H9 (cell line): ENCODE measurements around the gene ZFAND5. TPM values are rescaled to one million over a fixed set of nuclear protein-coding genes. Genes with fewer than 3 reads are reported as not detected.

Source experiments
- DNase-seq: peaks from one replicate; pipeline ENCODE4 v3.0.0-alpha.2; 2017
- H2AFZ ChIP-seq: one replicate; pipeline ENCODE4 v1.6.1; 2013; ENCODE audit warnings: mild to moderate bottlenecking, low read length, control low read depth, moderate library complexity
- H2AK5ac ChIP-seq: 2 replicates; pipeline ENCODE4 v1.6.1; 2013; ENCODE audit warnings: low read length, control low read depth, mixed read lengths; ENCODE audit not compliant: insufficient read length
- H2BK120ac ChIP-seq: one replicate; pipeline ENCODE4 v1.6.1; 2013; ENCODE audit warnings: low read depth, mild to moderate bottlenecking, low read length, control low read depth, inconsistent platforms; ENCODE audit not compliant: poor library complexity, severe bottlenecking
- H2BK12ac ChIP-seq: 2 replicates; pipeline ENCODE4 v1.6.1; 2013; ENCODE audit warnings: low read length, control low read depth, mixed read lengths, low read depth; ENCODE audit not compliant: insufficient read length
- H2BK15ac ChIP-seq: 2 replicates; pipeline ENCODE4 v1.6.1; 2013; ENCODE audit warnings: low read depth, low read length, control low read depth
- H2BK20ac ChIP-seq: one replicate; pipeline ENCODE4 v1.6.1; 2013; ENCODE audit warnings: low read depth, mild to moderate bottlenecking, low read length, control low read depth, inconsistent platforms; ENCODE audit not compliant: poor library complexity, severe bottlenecking
- H2BK5ac ChIP-seq: 2 replicates; pipeline ENCODE4 v1.6.1; 2013; ENCODE audit warnings: low read length, control low read depth, mixed read lengths; ENCODE audit not compliant: insufficient read length
- H3K14ac ChIP-seq: 2 replicates; pipeline ENCODE4 v1.6.1; 2013; ENCODE audit warnings: low read length, control low read depth; ENCODE audit not compliant: insufficient read depth
- H3K18ac ChIP-seq: 2 replicates; pipeline ENCODE4 v1.6.1; 2013; ENCODE audit warnings: low read depth, mild to moderate bottlenecking, mixed read lengths, low read length, control low read depth; ENCODE audit not compliant: insufficient read length
- H3K23ac ChIP-seq: 2 replicates; pipeline ENCODE4 v1.6.1; 2013; ENCODE audit warnings: low read length, control low read depth, mixed read lengths, low read depth; ENCODE audit not compliant: insufficient read length
- H3K23me2 ChIP-seq: 2 replicates; pipeline ENCODE4 v1.6.1; 2013; ENCODE audit warnings: low read depth, mild to moderate bottlenecking, mixed read lengths, low read length, control low read depth; ENCODE audit not compliant: insufficient read length, poor library complexity, severe bottlenecking
- H3K27ac ChIP-seq: 2 replicates; pipeline ENCODE4 v1.5.1; 2013; ENCODE audit warnings: low read length, control low read depth, mixed read lengths, low read depth; ENCODE audit not compliant: insufficient read length
- H3K27me3 ChIP-seq: 2 replicates; pipeline ENCODE4 v1.6.1; 2013; ENCODE audit warnings: low read length, control low read depth, inconsistent platforms; ENCODE audit not compliant: insufficient read depth
- H3K4ac ChIP-seq: 2 replicates; pipeline ENCODE4 v1.6.1; 2013; ENCODE audit warnings: low read depth, mild to moderate bottlenecking, control low read depth, inconsistent platforms, low read length, moderate library complexity
- H3K4me1 ChIP-seq: 2 replicates; pipeline ENCODE4 v1.6.1; 2013; ENCODE audit warnings: low read length, control low read depth, inconsistent platforms; ENCODE audit not compliant: insufficient read depth
- H3K4me2 ChIP-seq: 2 replicates; pipeline ENCODE4 v1.6.1; 2013; ENCODE audit warnings: low read length, control low read depth, mixed read lengths; ENCODE audit not compliant: insufficient read length, insufficient read depth
- H3K56ac ChIP-seq: 2 replicates; pipeline ENCODE4 v1.6.1; 2013; ENCODE audit warnings: low read depth, mild to moderate bottlenecking, mixed read lengths, low read length, control low read depth; ENCODE audit not compliant: insufficient read length
- H3K79me1 ChIP-seq: 2 replicates; pipeline ENCODE4 v1.6.1; 2013; ENCODE audit warnings: low read depth, mild to moderate bottlenecking, moderate library complexity, low read length, control low read depth, inconsistent platforms; ENCODE audit not compliant: insufficient read depth, poor library complexity, severe bottlenecking
- H3K79me2 ChIP-seq: 2 replicates; pipeline ENCODE4 v1.6.1; 2013; ENCODE audit warnings: low read length, control low read depth, inconsistent platforms; ENCODE audit not compliant: insufficient read depth
- H3K9ac ChIP-seq: 2 replicates; pipeline ENCODE4 v1.6.1; 2013; ENCODE audit warnings: low read length, control low read depth, mixed read lengths; ENCODE audit not compliant: insufficient read length; ENCODE audit errors: extremely low read depth
- H3K9me3 ChIP-seq: one replicate; pipeline ENCODE4 v1.6.1; 2013; ENCODE audit warnings: low read depth, low read length, inconsistent platforms; ENCODE audit not compliant: control insufficient read depth
- H3T11ph ChIP-seq: one replicate; pipeline ENCODE4 v1.6.1; 2013; ENCODE audit warnings: mild to moderate bottlenecking, low read length, control low read depth, inconsistent platforms
- H4K20me1 ChIP-seq: one replicate; pipeline ENCODE4 v1.6.1; 2013; ENCODE audit not compliant: control insufficient read depth, insufficient read length, insufficient read depth
- H4K5ac ChIP-seq: 2 replicates; pipeline ENCODE4 v1.6.1; 2013; ENCODE audit warnings: low read depth, mild to moderate bottlenecking, mixed read lengths, low read length, control low read depth; ENCODE audit not compliant: insufficient read length
- H4K8ac ChIP-seq: replicated peaks from 2 replicates; pipeline ENCODE4 v1.6.1; 2013; ENCODE audit warnings: low read length, control low read depth, mixed read lengths, low read depth; ENCODE audit not compliant: insufficient read length
- H4K91ac ChIP-seq: 2 replicates; pipeline ENCODE4 v1.6.1; 2013; ENCODE audit warnings: low read depth, mild to moderate bottlenecking, moderate library complexity, mixed read lengths, low read length, control low read depth; ENCODE audit not compliant: insufficient read length
- H3K27ac Mint-ChIP-seq, 3 experiments: 2 replicates in 2 of 3; 3 replicates in 1 of 3; pipeline ENCODE4 v1.8.0; 2020 to 2021; ENCODE audit warnings: mixed read lengths in 3 of 3, mild to moderate bottlenecking in 1 of 3, moderate library complexity in 1 of 3
- H3K27me3 Mint-ChIP-seq: 2 replicates; pipeline ENCODE4 v1.8.0; 2021; ENCODE audit warnings: low read depth, mild to moderate bottlenecking, moderate library complexity, mixed read lengths
- H3K36me3 Mint-ChIP-seq, 3 experiments: 2 replicates in 2 of 3; 3 replicates in 1 of 3; pipeline ENCODE4 v1.8.0; 2020 to 2021; ENCODE audit warnings: low read depth in 3 of 3, mixed read lengths in 3 of 3; ENCODE audit not compliant: insufficient read depth in 1 of 3
- H3K4me1 Mint-ChIP-seq, 2 experiments: 2 replicates each; pipeline ENCODE4 v1.8.0; 2020; ENCODE audit warnings: mixed read lengths in 2 of 2
- H3K4me3 Mint-ChIP-seq, 2 experiments: 2 replicates in 1 of 2; 3 replicates in 1 of 2; pipeline ENCODE4 v1.8.0; 2020 to 2021; ENCODE audit warnings: mild to moderate bottlenecking in 2 of 2, mixed read lengths in 2 of 2, moderate library complexity in 1 of 2
- H3K9me3 Mint-ChIP-seq, 2 experiments: 2 replicates in 1 of 2; 3 replicates in 1 of 2; pipeline ENCODE4 v1.8.0; 2020; ENCODE audit warnings: mild to moderate bottlenecking in 2 of 2, mixed read lengths in 2 of 2, moderate library complexity in 1 of 2
- CTCF ChIP-seq: fragments of 200-600 bp; sonication (generic); conservative IDR thresholded peaks from 3 replicates; pipeline ENCODE4 v1.8.0; 2021; ENCODE audit warnings: antibody characterized with exemption, mild to moderate bottlenecking
- WGBS: extraction: QIAGEN DNeasy Blood & Tissue Kit; methylation state at CpG from one replicate; pipeline ENCODE4 v1.1.7; 2013; ENCODE audit warnings: missing lambda C conversion rate, low lambda C conversion rate, mixed read lengths; ENCODE audit not compliant: insufficient read length; ENCODE audit errors: extremely low coverage; 5-methylcytosine and 5-hydroxymethylcytosine counted together
- total RNA-seq: library from RNA; stranded (reverse); gene quantifications from 2 replicates; pipeline ENCODE4 v1.2.1, GENCODE V29; 2021

Gene ZFAND5
- total RNA-seq, 1 experiment from 2014 or later: 304 TPM

GRCh38 chr9:72399391-72399790 lies 34.4 kb upstream of the ZFAND5 start:
- Mint-ChIP-seq H3K36me3 (no peaks in the 10 kb centered on the region), H3K27ac (no peak overlapping the region; a peak in 1 of 7 replicates), H3K9me3 (no peaks in the 10 kb centered on the region), H3K27me3 (no peaks in the 10 kb centered on the region), H3K4me1 (peaks cover 21 to 23% of the 10 kb centered on the region in 2 experiments; a peak in 3 of 4 replicates), H3K4me3 (no peak overlapping the region)
- DNase-seq: no peak
- Histone ChIP-seq H3K4ac (no peak overlapping the region), H2AK5ac (no peak overlapping the region), H2BK5ac (no peak overlapping the region), H4K8ac (no peak overlapping the region), H3K9me3 (no peaks in the 10 kb centered on the region), H3K14ac (no peak overlapping the region), H3K9ac (no peak overlapping the region), H3K27me3 (no peaks in the 10 kb centered on the region), H3K79me2 (no peaks in the 10 kb centered on the region), H4K5ac (no peak overlapping the region), H3K18ac (no peak overlapping the region), H2BK20ac (no peak overlapping the region), H3K23ac (no peak overlapping the region), H3K23me2 (no peaks in the 10 kb centered on the region), H3K79me1 (no peaks in the 10 kb centered on the region), H3K56ac (no peak overlapping the region), H3K27ac (no peak overlapping the region), H3T11ph (no peak overlapping the region), H4K20me1 (no peaks in the 10 kb centered on the region), H2BK12ac (no peak overlapping the region), H2AFZ (no peak overlapping the region), H2BK120ac (no peak overlapping the region), H4K91ac (no peak overlapping the region), H3K4me2 (no peak overlapping the region), H3K4me1 (no peaks in the 10 kb centered on the region), H2BK15ac (no peak overlapping the region)
- no CpG with 5 or more reads among the region's 2 CpGs for WGBS
- TF ChIP-seq CTCF: no peak
